ENCODE data around the gene FAM53B. TPM values are rescaled to one million over a fixed set of nuclear protein-coding genes. Genes with fewer than 3 reads are reported as not detected.

Gene FAM53B
- total RNA-seq, 6 experiments from 2014 or later, result 4.4 to 10.8 (median 4.8) TPM

DNA sequence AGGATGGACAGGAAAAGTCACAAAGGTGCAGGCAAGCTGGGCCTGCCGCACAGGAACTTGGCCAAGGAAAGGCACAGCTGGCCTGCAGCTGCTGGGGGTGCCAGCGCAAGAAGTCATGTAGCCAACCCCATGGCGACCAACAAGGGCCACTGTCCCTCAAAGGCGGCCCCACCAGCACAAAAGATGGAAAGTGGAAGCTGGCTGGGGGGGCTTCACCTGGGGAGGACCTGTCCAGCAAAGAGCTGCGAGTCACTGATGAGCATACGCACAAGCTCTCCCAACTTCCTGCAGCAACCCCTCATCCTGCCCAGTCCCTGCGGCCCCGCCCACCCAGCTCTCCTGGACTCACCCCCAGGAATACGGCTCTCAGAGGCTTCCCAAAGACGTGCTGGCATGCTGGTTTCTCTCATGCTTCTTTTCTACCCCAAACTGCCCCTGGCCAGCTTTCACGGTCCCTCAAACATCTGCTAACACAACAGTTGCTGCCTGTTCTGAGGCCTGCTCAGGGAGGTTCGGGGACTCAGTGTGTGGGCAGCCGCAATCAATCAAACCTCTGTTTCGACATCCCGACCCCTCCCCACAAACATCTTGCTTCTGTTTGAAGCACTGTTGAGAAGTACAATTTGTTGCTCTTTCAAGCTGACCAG is 67.6 kb downstream of the FAM53B start:
- no peaks in the 10 kb centered on the region for H3K27me3 ChIP-seq
- peaks cover 0 to 23% (median 5%) of the 10 kb centered on the region in 4 donors for H3K4me1 ChIP-seq
- no peak for ATAC-seq
- no peak overlapping the region for H3K27ac ChIP-seq
- H3K9me3 ChIP-seq, result no peaks in the 10 kb centered on the region
- peaks cover 0 to 3% (median 1%) of the 10 kb centered on the region in 4 donors for H3K36me3 ChIP-seq
- no peak overlapping the region for H3K4me3 ChIP-seq
- TF ChIP-seq, protein P1, sequence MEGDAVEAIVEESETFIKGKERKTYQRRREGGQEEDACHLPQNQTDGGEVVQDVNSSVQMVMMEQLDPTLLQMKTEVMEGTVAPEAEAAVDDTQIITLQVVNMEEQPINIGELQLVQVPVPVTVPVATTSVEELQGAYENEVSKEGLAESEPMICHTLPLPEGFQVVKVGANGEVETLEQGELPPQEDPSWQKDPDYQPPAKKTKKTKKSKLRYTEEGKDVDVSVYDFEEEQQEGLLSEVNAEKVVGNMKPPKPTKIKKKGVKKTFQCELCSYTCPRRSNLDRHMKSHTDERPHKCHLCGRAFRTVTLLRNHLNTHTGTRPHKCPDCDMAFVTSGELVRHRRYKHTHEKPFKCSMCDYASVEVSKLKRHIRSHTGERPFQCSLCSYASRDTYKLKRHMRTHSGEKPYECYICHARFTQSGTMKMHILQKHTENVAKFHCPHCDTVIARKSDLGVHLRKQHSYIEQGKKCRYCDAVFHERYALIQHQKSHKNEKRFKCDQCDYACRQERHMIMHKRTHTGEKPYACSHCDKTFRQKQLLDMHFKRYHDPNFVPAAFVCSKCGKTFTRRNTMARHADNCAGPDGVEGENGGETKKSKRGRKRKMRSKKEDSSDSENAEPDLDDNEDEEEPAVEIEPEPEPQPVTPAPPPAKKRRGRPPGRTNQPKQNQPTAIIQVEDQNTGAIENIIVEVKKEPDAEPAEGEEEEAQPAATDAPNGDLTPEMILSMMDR (IDR thresholded peaks at IDR 0.05), result no peak
- intact Hi-C loops (cut with DNase I), result no loop called here
- WGBS (ENCODE audit: insufficient coverage, low coverage, low lambda C conversion rate, missing lambda C conversion rate), result 67% methylated on average over 9 of the region's 15 CpGs
- DNase-seq, result peak in 2 of 3 donors; percentile 19 to 48

DNA sequence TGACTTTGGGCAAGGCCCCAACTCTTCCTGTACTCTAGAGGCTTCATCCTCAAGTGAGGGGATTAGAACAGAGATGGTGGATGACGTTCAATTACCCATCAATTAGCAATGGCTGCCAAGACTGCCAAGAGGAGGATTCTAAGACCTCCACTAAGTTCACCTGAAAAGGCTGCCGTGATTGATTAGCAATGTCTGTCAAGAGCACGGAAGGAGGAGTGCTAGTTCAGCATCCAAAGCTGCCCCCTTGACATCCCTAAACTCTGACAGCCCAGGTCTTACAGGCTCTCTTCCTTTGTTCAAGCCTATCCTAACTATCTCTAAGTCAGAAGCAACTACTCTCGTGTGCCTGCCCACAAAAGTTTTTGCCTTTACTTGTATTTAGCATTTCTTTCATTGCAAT is 68.4 kb downstream of the FAM53B start:
- Histone ChIP-seq H3K9me3 (no peaks in the 10 kb centered on the region), H3K27ac (no peak overlapping the region), H3K4me3 (no peak overlapping the region), H3K27me3 (no peaks in the 10 kb centered on the region), H3K36me3 (no peaks in the 10 kb centered on the region), H3K4me1 (peaks cover 0 to 16% (median 2%) of the 10 kb centered on the region in 4 donors)
- ATAC-seq (no peak), DNase-seq (no peak)
- intact Hi-C loops (cut with DNase I), result no loop called here
- 89% methylated on average over 4 of the region's 4 CpGs for WGBS (ENCODE audit: insufficient coverage, low coverage, low lambda C conversion rate, missing lambda C conversion rate)
- TF ChIP-seq, protein P1 (IDR thresholded peaks at IDR 0.05), result no peak
- TF ChIP-seq POLR2A (IDR thresholded peaks at IDR 0.05), result no peak

DNA sequence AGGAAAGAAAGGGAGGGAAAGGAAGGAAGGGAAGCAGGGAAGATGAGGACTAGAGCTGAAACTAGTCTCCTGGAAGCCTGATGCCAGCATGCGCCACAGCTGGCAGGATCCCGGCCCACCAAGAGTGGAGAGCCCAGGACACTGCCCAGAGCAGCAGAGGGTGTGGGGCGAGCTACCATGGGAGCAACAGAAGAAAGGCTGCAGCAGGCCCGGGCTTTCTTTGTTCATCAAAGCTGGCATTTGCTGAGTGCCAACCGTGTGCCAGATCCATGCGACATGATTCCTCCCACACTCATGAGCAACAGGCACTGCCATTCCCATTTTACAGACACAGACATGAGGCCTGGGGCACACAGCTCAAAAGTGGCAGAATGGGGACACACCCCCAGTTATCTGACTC is 68.9 kb downstream of the FAM53B start:
- Histone ChIP-seq H3K9me3 (no peaks in the 10 kb centered on the region), H3K36me3 (no peaks in the 10 kb centered on the region), H3K4me1 (peaks cover 0 to 11% (median 0%) of the 10 kb centered on the region in 4 donors), H3K4me3 (no peak overlapping the region), H3K27ac (no peak overlapping the region), H3K27me3 (no peaks in the 10 kb centered on the region)
- 84% methylated on average over 4 of the region's 6 CpGs for WGBS (ENCODE audit: insufficient coverage, low coverage, low lambda C conversion rate, missing lambda C conversion rate)
- intact Hi-C loops (cut with DNase I), result no loop called here
- DNase-seq, result peak in 2 of 3 donors; percentile 15 to 35
- TF ChIP-seq POLR2A (IDR thresholded peaks at IDR 0.05), result no peak
- TF ChIP-seq, protein P1 (IDR thresholded peaks at IDR 0.05), result no peak
- no peak for ATAC-seq

DNA sequence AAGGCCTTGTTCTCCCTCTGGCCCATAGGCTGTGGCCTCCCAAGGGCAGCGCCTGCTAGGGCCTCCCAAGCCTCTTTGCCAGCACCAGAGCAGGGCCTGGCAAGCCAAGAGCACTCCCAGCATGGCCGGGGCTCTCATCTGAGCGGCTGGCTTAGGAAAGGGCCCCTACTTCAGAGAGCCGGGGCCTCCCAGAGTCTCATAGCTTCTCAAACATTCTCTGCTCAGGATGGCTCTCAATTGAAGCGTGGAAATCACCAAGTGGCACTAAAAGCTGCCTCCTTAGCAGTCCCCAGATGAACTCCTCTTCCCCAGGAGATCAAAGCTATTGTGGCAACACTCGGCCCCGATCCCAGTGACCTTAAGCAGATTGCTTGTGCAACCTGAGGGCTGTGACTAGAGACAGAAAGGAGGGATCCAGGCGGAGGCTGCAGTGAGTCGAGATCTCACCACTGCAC is 69.4 kb downstream of the FAM53B start:
- peak in 1 of 3 donors; percentile 52 for DNase-seq
- 79% methylated on average over 4 of the region's 9 CpGs for WGBS (ENCODE audit: insufficient coverage, low coverage, low lambda C conversion rate, missing lambda C conversion rate)
- H3K27ac ChIP-seq, result no peak overlapping the region
- ATAC-seq, result peak in 2 of 4 donors; percentile 43 to 60
- H3K4me1 ChIP-seq, result peaks cover 0 to 11% (median 0%) of the 10 kb centered on the region in 4 donors
- intact Hi-C loops (cut with DNase I), result no loop called here
- TF ChIP-seq POLR2A (IDR thresholded peaks at IDR 0.05), result no peak
- TF ChIP-seq, protein P1 (IDR thresholded peaks at IDR 0.05), result no peak
- no peaks in the 10 kb centered on the region for H3K9me3 ChIP-seq
- no peaks in the 10 kb centered on the region for H3K27me3 ChIP-seq
- no peak overlapping the region for H3K4me3 ChIP-seq
- H3K36me3 ChIP-seq, result no peaks in the 10 kb centered on the region
